ENCODE data around the gene PINLYP.

Gene PINLYP

GRCh38 chr19:43591904-43592772 lies 16.5 kb downstream of the PINLYP start (continued):
- no peak for TF ChIP-seq PATZ1 (CRISPR knock-in tag; IDR thresholded peaks at IDR 0.05; ENCODE audit: borderline replicate concordance)
- no peak for TF ChIP-seq ZFP30 (CRISPR knock-in tag; IDR thresholded peaks at IDR 0.05)
- TF ChIP-seq ESRRG (CRISPR knock-in tag; IDR thresholded peaks at IDR 0.05), result no peak
- no peak for TF ChIP-seq ZNF70 (CRISPR knock-in tag; IDR thresholded peaks at IDR 0.05)

- no peak for ATAC-seq
- TF ChIP-seq CSDC2 (CRISPR knock-in tag; IDR thresholded peaks at IDR 0.05), result no peak
- TF ChIP-seq TOX (CRISPR knock-in tag; IDR thresholded peaks at IDR 0.05; ENCODE audit: borderline replicate concordance), result no peak
- TF ChIP-seq TSHZ2 (CRISPR knock-in tag; IDR thresholded peaks at IDR 0.05), result no peak
- TF ChIP-seq ZNF70 (CRISPR knock-in tag; IDR thresholded peaks at IDR 0.05), result no peak
- TF ChIP-seq ZNF565 (CRISPR knock-in tag; conservative IDR thresholded peaks at IDR 0.05; ENCODE audit: low read depth), result no peak
- TF ChIP-seq ARNTL (CRISPR knock-in tag; IDR thresholded peaks at IDR 0.05; ENCODE audit: borderline replicate concordance, low read depth), result no peak
- no peak for TF ChIP-seq BACH2 (CRISPR knock-in tag; IDR thresholded peaks at IDR 0.05; ENCODE audit: borderline replicate concordance)
- TF ChIP-seq ESRRG (CRISPR knock-in tag; IDR thresholded peaks at IDR 0.05), result no peak
- no peak for TF ChIP-seq ZFP3 (CRISPR knock-in tag; IDR thresholded peaks at IDR 0.05)
- no peak for TF ChIP-seq SNAI2 (CRISPR knock-in tag; IDR thresholded peaks at IDR 0.05)
- no peak for TF ChIP-seq GLIS3 (CRISPR knock-in tag; IDR thresholded peaks at IDR 0.05)
- TF ChIP-seq ZFP30 (CRISPR knock-in tag; IDR thresholded peaks at IDR 0.05), result no peak
- no peak for TF ChIP-seq CREB5 (CRISPR knock-in tag; IDR thresholded peaks at IDR 0.05; ENCODE audit: low read depth)
- no peak for TF ChIP-seq ZC3H10 (CRISPR knock-in tag; IDR thresholded peaks at IDR 0.05)
- no peak for TF ChIP-seq PPARA (CRISPR knock-in tag; IDR thresholded peaks at IDR 0.05; ENCODE audit: borderline replicate concordance)
- TF ChIP-seq ZNF8 (CRISPR knock-in tag; IDR thresholded peaks at IDR 0.05), result no peak
- TF ChIP-seq PATZ1 (CRISPR knock-in tag; IDR thresholded peaks at IDR 0.05; ENCODE audit: borderline replicate concordance), result no peak
- TF ChIP-seq TCF4 (CRISPR knock-in tag; IDR thresholded peaks at IDR 0.05; ENCODE audit: borderline replicate concordance), result no peak
Measured at GRCh38 chr19:43592800-43593350, 17.3 kb downstream of the PINLYP start.

DNA sequence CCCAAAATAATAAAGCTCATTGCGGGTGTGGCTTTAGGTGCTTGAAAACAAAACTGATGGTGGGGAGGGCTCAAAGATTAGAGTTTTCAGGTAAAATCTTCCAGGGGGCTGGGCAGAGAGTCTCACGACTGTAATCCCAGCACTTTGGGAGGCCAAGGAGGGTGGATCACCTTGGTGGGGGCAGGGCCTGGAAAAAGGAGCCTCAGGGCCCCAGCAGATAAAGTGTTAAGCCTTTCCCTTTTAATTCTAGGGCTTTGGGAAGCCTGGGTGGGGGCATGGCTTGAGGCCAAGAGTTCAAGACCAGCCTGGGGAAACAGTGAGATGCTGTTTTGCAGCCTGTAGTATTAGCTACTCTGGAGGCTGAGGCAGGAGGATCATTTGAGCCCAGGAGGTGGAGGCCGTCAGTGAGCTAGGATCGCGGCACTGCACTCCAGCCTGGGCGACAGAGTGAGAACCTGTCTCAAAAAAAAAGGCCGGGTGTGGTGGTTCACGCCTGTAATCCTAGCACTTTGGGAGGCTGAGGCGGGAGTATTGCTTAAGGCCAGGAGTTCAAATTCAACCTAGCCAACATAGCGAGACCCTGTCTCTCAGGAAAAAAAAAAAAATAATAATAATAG lies 18.6 kb downstream of the PINLYP start:
- no peak for ATAC-seq
- TF ChIP-seq BACH2 (CRISPR knock-in tag; IDR thresholded peaks at IDR 0.05; ENCODE audit: borderline replicate concordance) (no peak), ISL1 (CRISPR knock-in tag; IDR thresholded peaks at IDR 0.05) (no peak), OSR1 (CRISPR knock-in tag; IDR thresholded peaks at IDR 0.05) (no peak), ZNF565 (CRISPR knock-in tag; conservative IDR thresholded peaks at IDR 0.05; ENCODE audit: low read depth) (no peak), CSDC2 (CRISPR knock-in tag; IDR thresholded peaks at IDR 0.05) (no peak), CREB5 (CRISPR knock-in tag; IDR thresholded peaks at IDR 0.05; ENCODE audit: low read depth) (no peak), ZNF70 (CRISPR knock-in tag; IDR thresholded peaks at IDR 0.05) (no peak), ZFP30 (CRISPR knock-in tag; IDR thresholded peaks at IDR 0.05) (no peak), PATZ1 (CRISPR knock-in tag; IDR thresholded peaks at IDR 0.05; ENCODE audit: borderline replicate concordance) (no peak), GLIS3 (CRISPR knock-in tag; IDR thresholded peaks at IDR 0.05) (no peak), ESRRG (CRISPR knock-in tag; IDR thresholded peaks at IDR 0.05) (no peak), ZNF8 (CRISPR knock-in tag; IDR thresholded peaks at IDR 0.05) (no peak)
- TF ChIP-seq, protein P1, sequence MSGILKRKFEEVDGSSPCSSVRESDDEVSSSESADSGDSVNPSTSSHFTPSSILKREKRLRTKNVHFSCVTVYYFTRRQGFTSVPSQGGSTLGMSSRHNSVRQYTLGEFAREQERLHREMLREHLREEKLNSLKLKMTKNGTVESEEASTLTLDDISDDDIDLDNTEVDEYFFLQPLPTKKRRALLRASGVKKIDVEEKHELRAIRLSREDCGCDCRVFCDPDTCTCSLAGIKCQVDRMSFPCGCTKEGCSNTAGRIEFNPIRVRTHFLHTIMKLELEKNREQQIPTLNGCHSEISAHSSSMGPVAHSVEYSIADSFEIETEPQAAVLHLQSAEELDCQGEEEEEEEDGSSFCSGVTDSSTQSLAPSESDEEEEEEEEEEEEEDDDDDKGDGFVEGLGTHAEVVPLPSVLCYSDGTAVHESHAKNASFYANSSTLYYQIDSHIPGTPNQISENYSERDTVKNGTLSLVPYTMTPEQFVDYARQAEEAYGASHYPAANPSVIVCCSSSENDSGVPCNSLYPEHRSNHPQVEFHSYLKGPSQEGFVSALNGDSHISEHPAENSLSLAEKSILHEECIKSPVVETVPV (CRISPR knock-in tag; IDR thresholded peaks at IDR 0.05), result no peak
